Activated CD4-positive, alpha-beta T cell treated with anti-CD3 and anti-CD28 coated beads, Interleukin-2, amount 10 ng/mL, durations not matched to agents 24 days and 14 days (primary cell): ENCODE measurements around the gene EIF5AL1. TPM values are rescaled to one million over a fixed set of nuclear protein-coding genes. Genes with fewer than 3 reads are reported as not detected.
A peak's percentile ranks its signal among the peaks of the same experiment; 100 is the strongest.

Source experiments
- DNase-seq: peaks from one replicate; pipeline ENCODE4 v3.0.0; 2022
- H3K27ac Mint-ChIP-seq: one replicate; pipeline ENCODE4 v1.8.0; 2022; ENCODE audit warnings: mild to moderate bottlenecking, mixed read lengths
- H3K27me3 Mint-ChIP-seq: one replicate; pipeline ENCODE4 v1.8.0; 2022; ENCODE audit warnings: mixed read lengths
- H3K36me3 Mint-ChIP-seq: one replicate; pipeline ENCODE4 v1.8.0; 2022; ENCODE audit warnings: low read depth, mild to moderate bottlenecking, mixed read lengths
- H3K4me1 Mint-ChIP-seq: one replicate; pipeline ENCODE4 v1.8.0; 2021; ENCODE audit warnings: mixed read lengths
- H3K4me3 Mint-ChIP-seq: one replicate; pipeline ENCODE4 v1.8.0; 2022; ENCODE audit warnings: mild to moderate bottlenecking, moderate library complexity, mixed read lengths
- H3K9me3 Mint-ChIP-seq: one replicate; pipeline ENCODE4 v1.8.0; 2021; ENCODE audit warnings: mixed read lengths
- intact Hi-C: fragments of 100-400 bp; cut with micrococcal nuclease; formaldehyde crosslinking; loops from one replicate; pipeline ENCODE4 v1.15.1; 2023
- total RNA-seq: library from RNA; stranded (reverse); gene quantifications from 2 replicates; pipeline ENCODE4 v1.2.3, GENCODE V29; 2022

The EIF5AL1 gene
- total RNA-seq, 1 donor from 2014 or later, result 0.40 TPM

GRCh38 chr10:79477456-79477855 is 34.9 kb upstream of the EIF5AL1 start:
- H3K27me3 Mint-ChIP-seq, result peaks cover 43% of the 10 kb centered on the region

GRCh38 chr10:79479283-79479909 is 32.9 kb upstream of the EIF5AL1 start:
- peaks cover 36% of the 10 kb centered on the region for H3K27me3 Mint-ChIP-seq
- H3K27ac Mint-ChIP-seq, result no peak overlapping the region
- no peak overlapping the region for H3K4me3 Mint-ChIP-seq
- no peaks in the 10 kb centered on the region for H3K4me1 Mint-ChIP-seq
- H3K36me3 Mint-ChIP-seq, result no peaks in the 10 kb centered on the region
- DNase-seq, result no peak
- intact Hi-C loops, result no loop called here
- H3K9me3 Mint-ChIP-seq, result no peaks in the 10 kb centered on the region

More at GRCh38 chr10:79477456-79477855, 34.9 kb upstream of the EIF5AL1 start:
- no peaks in the 10 kb centered on the region for H3K36me3 Mint-ChIP-seq
- no peaks in the 10 kb centered on the region for H3K4me1 Mint-ChIP-seq
- H3K9me3 Mint-ChIP-seq, result no peaks in the 10 kb centered on the region
- DNase-seq, result no peak
- H3K4me3 Mint-ChIP-seq, result no peak overlapping the region
- intact Hi-C loops, result no loop called here
- no peak overlapping the region for H3K27ac Mint-ChIP-seq

- H3K9me3 Mint-ChIP-seq, result no peaks in the 10 kb centered on the region
- intact Hi-C loops, result no loop called here
- H3K36me3 Mint-ChIP-seq, result no peaks in the 10 kb centered on the region
- DNase-seq, result no peak
- no peak overlapping the region for H3K4me3 Mint-ChIP-seq
- no peak overlapping the region for H3K27ac Mint-ChIP-seq
- peaks cover 23% of the 10 kb centered on the region for H3K27me3 Mint-ChIP-seq
- H3K4me1 Mint-ChIP-seq, result no peaks in the 10 kb centered on the region
Observed at GRCh38 chr10:79482304-79482703, 30.0 kb upstream of the EIF5AL1 start.

GRCh38 chr10:79482741-79483140 is 29.6 kb upstream of the EIF5AL1 start:
- intact Hi-C loops, result no loop called here
- H3K27me3 Mint-ChIP-seq, result peaks cover 19% of the 10 kb centered on the region
- no peaks in the 10 kb centered on the region for H3K36me3 Mint-ChIP-seq
- no peak overlapping the region for H3K4me3 Mint-ChIP-seq
- no peak for DNase-seq
- H3K4me1 Mint-ChIP-seq, result no peaks in the 10 kb centered on the region
- no peaks in the 10 kb centered on the region for H3K9me3 Mint-ChIP-seq
- no peak overlapping the region for H3K27ac Mint-ChIP-seq

GRCh38 chr10:79483299-79483698 is 29.0 kb upstream of the EIF5AL1 start:
- DNase-seq, result no peak
- Mint-ChIP-seq H3K27me3 (peaks cover 19% of the 10 kb centered on the region), H3K36me3 (no peaks in the 10 kb centered on the region), H3K27ac (no peak overlapping the region), H3K9me3 (no peaks in the 10 kb centered on the region), H3K4me3 (no peak overlapping the region), H3K4me1 (no peaks in the 10 kb centered on the region)
- intact Hi-C loops, result no loop called here

GRCh38 chr10:79483948-79484347 is 28.4 kb upstream of the EIF5AL1 start:
- no peak overlapping the region for H3K27ac Mint-ChIP-seq
- no peak overlapping the region for H3K4me3 Mint-ChIP-seq
- H3K27me3 Mint-ChIP-seq, result peaks cover 19% of the 10 kb centered on the region
- intact Hi-C loops, result no loop called here
- no peaks in the 10 kb centered on the region for H3K36me3 Mint-ChIP-seq
- no peak for DNase-seq
- H3K4me1 Mint-ChIP-seq, result no peaks in the 10 kb centered on the region
- H3K9me3 Mint-ChIP-seq, result no peaks in the 10 kb centered on the region

GRCh38 chr10:79484476-79484875 is 27.9 kb upstream of the EIF5AL1 start:
- Mint-ChIP-seq H3K36me3 (no peaks in the 10 kb centered on the region), H3K27ac (no peak overlapping the region), H3K4me1 (no peaks in the 10 kb centered on the region), H3K4me3 (no peak overlapping the region), H3K27me3 (peaks cover 17% of the 10 kb centered on the region), H3K9me3 (no peaks in the 10 kb centered on the region)
- DNase-seq, result no peak
- intact Hi-C loops, result no loop called here

- Mint-ChIP-seq H3K4me1 (no peaks in the 10 kb centered on the region), H3K36me3 (no peaks in the 10 kb centered on the region), H3K4me3 (no peak overlapping the region), H3K9me3 (no peaks in the 10 kb centered on the region), H3K27me3 (peaks cover 5% of the 10 kb centered on the region), H3K27ac (no peak overlapping the region)
- DNase-seq, result peak; percentile 76
- intact Hi-C loops, result loop anchor here (1.0 kb wide), 1 partner anchor 113 kb away; no protein-coding TSS in a partner anchor
Observed at GRCh38 chr10:79487296-79488194, 24.8 kb upstream of the EIF5AL1 start.

GRCh38 chr10:79488336-79488735 is 24.0 kb upstream of the EIF5AL1 start:
- DNase-seq, result no peak
- intact Hi-C loops, result no loop called here
- H3K36me3 Mint-ChIP-seq, result no peaks in the 10 kb centered on the region
- H3K9me3 Mint-ChIP-seq, result no peaks in the 10 kb centered on the region
- H3K4me3 Mint-ChIP-seq, result no peak overlapping the region
- H3K27me3 Mint-ChIP-seq, result peaks cover 5% of the 10 kb centered on the region
- H3K27ac Mint-ChIP-seq, result no peak overlapping the region
- no peaks in the 10 kb centered on the region for H3K4me1 Mint-ChIP-seq

- Mint-ChIP-seq H3K36me3 (no peaks in the 10 kb centered on the region), H3K27ac (no peak overlapping the region), H3K4me1 (no peaks in the 10 kb centered on the region), H3K4me3 (no peak overlapping the region), H3K27me3 (peaks cover 10% of the 10 kb centered on the region), H3K9me3 (no peaks in the 10 kb centered on the region)
- DNase-seq, result no peak
- intact Hi-C loops, result no loop called here
Observed at GRCh38 chr10:79488870-79489269, 23.5 kb upstream of the EIF5AL1 start.

- H3K36me3 Mint-ChIP-seq, result no peaks in the 10 kb centered on the region
- DNase-seq, result no peak
- no peak overlapping the region for H3K4me3 Mint-ChIP-seq
- H3K9me3 Mint-ChIP-seq, result no peaks in the 10 kb centered on the region
- no peak overlapping the region for H3K27ac Mint-ChIP-seq
- no peaks in the 10 kb centered on the region for H3K4me1 Mint-ChIP-seq
- H3K27me3 Mint-ChIP-seq, result peaks cover 20% of the 10 kb centered on the region
- intact Hi-C loops, result no loop called here
Observed at GRCh38 chr10:79490400-79491142, 21.8 kb upstream of the EIF5AL1 start.

- intact Hi-C loops, result no loop called here
- no peaks in the 10 kb centered on the region for H3K9me3 Mint-ChIP-seq
Observed at GRCh38 chr10:79491143-79491835, 21.0 kb upstream of the EIF5AL1 start.

GRCh38 chr10:79492256-79492655 is 20.1 kb upstream of the EIF5AL1 start:
- no peaks in the 10 kb centered on the region for H3K9me3 Mint-ChIP-seq
- H3K36me3 Mint-ChIP-seq, result no peaks in the 10 kb centered on the region
- no peak overlapping the region for H3K4me3 Mint-ChIP-seq
- no peak overlapping the region for H3K27ac Mint-ChIP-seq
- intact Hi-C loops, result no loop called here
- no peaks in the 10 kb centered on the region for H3K4me1 Mint-ChIP-seq
- no peak for DNase-seq
- peaks cover 22% of the 10 kb centered on the region for H3K27me3 Mint-ChIP-seq

More at GRCh38 chr10:79491143-79491835, 21.0 kb upstream of the EIF5AL1 start:
- Mint-ChIP-seq H3K4me1 (no peaks in the 10 kb centered on the region), H3K27ac (no peak overlapping the region), H3K36me3 (no peaks in the 10 kb centered on the region), H3K27me3 (peaks cover 23% of the 10 kb centered on the region), H3K4me3 (no peak overlapping the region)
- DNase-seq, result no peak
